Neural crest cell (in vitro differentiated cells): ENCODE results near the gene RAB11FIP3. TPM values are rescaled to one million over a fixed set of nuclear protein-coding genes. Genes with fewer than 3 reads are reported as not detected.

ENCODE experiments used
- DNase-seq: peaks from one replicate; pipeline ENCODE4 v3.0.0; 2021; ENCODE audit warnings: low read depth, mixed read lengths, low spot score
- H3K27ac Mint-ChIP-seq: one replicate; pipeline ENCODE4 v1.8.0; 2021; ENCODE audit warnings: mild to moderate bottlenecking, mixed read lengths; ENCODE audit not compliant: unreplicated experiment
- H3K27me3 Mint-ChIP-seq: 2 replicates; pipeline ENCODE4 v1.8.0; 2021; ENCODE audit warnings: low read depth, mild to moderate bottlenecking, mixed read lengths
- H3K36me3 Mint-ChIP-seq: 2 replicates; pipeline ENCODE4 v1.8.0; 2021; ENCODE audit warnings: low read depth, mild to moderate bottlenecking, mixed read lengths
- H3K4me1 Mint-ChIP-seq: 2 replicates; pipeline ENCODE4 v1.8.0; 2021; ENCODE audit warnings: mixed read lengths
- H3K4me3 Mint-ChIP-seq: one replicate; pipeline ENCODE4 v1.8.0; 2021; ENCODE audit warnings: mild to moderate bottlenecking, mixed read lengths
- H3K9me3 Mint-ChIP-seq: 2 replicates; pipeline ENCODE4 v1.8.0; 2021; ENCODE audit warnings: mixed read lengths
- CTCF ChIP-seq: fragments of 200-600 bp; sonication (generic); conservative IDR thresholded peaks from 2 replicates; pipeline ENCODE4 v1.5.0; 2021; ENCODE audit warnings: antibody characterized with exemption, mild to moderate bottlenecking
- total RNA-seq: library from RNA; stranded (reverse); gene quantifications from 2 replicates; pipeline ENCODE4 v1.2.1, GENCODE V29; 2021

Gene RAB11FIP3
- total RNA-seq, 1 donor from 2014 or later: 72.2 TPM

GRCh38 chr16:397135-397661 lies 28.3 kb upstream of the RAB11FIP3 start, which contains the start of gene NME4:
Gene NME4, plus strand, starts transcription at chr16:397199. Its CDS starts 24 bp downstream, at chr16:397223.
- Mint-ChIP-seq H3K9me3 (no peaks in the 10 kb centered on the region), H3K4me3 (peak within 1 kb of the TSS; percentile 96), H3K27me3 (peaks cover 6% of the 10 kb centered on the region), H3K36me3 (no peaks in the 10 kb centered on the region), H3K27ac (peak within 1 kb of the TSS; percentile 98), H3K4me1 (peaks cover 21% of the 10 kb centered on the region)
- TF ChIP-seq CTCF: no peak
- DNase-seq: peak; percentile 41

DNA sequence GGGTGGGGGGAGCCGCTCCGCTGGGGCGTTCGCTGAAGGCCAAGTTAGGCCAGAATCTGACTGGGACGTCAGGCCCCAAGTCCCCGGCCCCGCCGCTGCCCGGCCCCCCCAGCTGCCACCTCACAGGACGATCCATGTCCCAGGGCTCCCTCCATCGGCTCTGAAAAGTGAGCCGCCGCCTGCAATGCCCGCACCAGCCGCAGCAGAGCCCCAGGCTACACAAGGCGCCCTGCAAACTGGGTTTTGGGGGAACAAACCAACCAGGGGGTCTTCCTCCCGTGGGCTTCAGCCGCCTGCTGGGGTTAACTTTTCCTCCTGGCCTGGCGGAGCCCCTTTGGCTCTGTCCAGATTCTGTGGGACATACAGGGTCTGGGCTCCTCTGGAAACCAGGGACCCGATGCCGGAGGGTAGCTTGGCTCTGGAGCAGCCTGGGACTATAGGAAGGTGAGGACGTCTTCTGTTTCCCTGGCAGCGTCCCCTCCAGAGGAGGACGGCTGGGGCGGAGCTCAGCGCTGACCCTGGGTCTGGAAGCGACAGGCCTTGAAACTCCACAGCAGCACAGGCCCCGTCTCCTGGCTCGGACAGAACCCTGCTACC lies 27.6 kb upstream of the RAB11FIP3 start:
- H3K36me3 Mint-ChIP-seq: no peaks in the 10 kb centered on the region
- H3K4me3 Mint-ChIP-seq: peak overlapping the region; percentile 86
- peak; percentile 73 for DNase-seq
- peaks cover 6% of the 10 kb centered on the region for H3K27me3 Mint-ChIP-seq
- peak overlapping the region; percentile 50 for H3K27ac Mint-ChIP-seq
- H3K4me1 Mint-ChIP-seq: peaks cover 21% of the 10 kb centered on the region
- H3K9me3 Mint-ChIP-seq: no peaks in the 10 kb centered on the region
- TF ChIP-seq CTCF: peak; percentile 58

DNA sequence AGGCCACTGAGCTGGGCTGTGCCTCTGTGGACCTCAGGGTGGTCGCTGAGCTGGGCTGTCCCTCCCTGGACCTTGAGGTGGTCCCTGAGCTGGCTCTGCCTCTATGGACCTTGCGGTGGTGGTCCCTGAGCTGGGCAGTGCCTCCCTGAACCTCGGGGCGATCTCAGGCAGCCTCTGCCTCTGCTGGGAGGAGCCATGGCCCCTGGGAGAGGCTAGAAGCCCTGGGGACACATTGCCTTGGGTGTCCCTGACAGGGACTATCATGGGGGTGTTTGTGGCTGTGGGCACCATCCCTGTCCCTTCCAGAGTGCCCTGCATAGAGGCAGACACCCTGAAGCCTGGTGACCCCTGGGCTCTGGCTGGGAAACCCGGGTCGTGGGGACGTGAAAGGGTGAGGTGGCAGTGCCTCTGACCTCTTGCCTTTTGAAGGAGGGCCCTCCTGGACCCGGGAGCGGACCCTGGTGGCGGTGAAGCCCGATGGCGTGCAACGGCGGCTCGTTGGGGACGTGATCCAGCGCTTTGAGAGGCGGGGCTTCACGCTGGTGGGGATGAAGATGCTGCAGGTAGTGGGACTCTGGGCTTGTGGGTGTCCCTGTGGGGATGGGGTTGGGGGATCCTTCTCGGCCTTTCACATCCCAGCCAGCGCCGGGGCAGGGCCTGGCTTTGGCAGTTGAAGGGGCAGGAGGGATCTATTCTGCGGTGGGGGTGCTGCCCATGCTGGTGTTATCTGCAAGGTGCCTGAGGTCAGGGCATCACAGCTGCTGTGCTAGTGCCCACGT lies 26.7 kb upstream of the RAB11FIP3 start:
- DNase-seq: no peak
- H3K9me3 Mint-ChIP-seq: no peaks in the 10 kb centered on the region
- H3K4me1 Mint-ChIP-seq: peaks cover 21% of the 10 kb centered on the region
- H3K27me3 Mint-ChIP-seq: peaks cover 6% of the 10 kb centered on the region
- H3K36me3 Mint-ChIP-seq: no peaks in the 10 kb centered on the region
- peak overlapping the region; percentile 50 for H3K27ac Mint-ChIP-seq
- no peak for TF ChIP-seq CTCF
- H3K4me3 Mint-ChIP-seq: peak overlapping the region; percentile 86

DNA sequence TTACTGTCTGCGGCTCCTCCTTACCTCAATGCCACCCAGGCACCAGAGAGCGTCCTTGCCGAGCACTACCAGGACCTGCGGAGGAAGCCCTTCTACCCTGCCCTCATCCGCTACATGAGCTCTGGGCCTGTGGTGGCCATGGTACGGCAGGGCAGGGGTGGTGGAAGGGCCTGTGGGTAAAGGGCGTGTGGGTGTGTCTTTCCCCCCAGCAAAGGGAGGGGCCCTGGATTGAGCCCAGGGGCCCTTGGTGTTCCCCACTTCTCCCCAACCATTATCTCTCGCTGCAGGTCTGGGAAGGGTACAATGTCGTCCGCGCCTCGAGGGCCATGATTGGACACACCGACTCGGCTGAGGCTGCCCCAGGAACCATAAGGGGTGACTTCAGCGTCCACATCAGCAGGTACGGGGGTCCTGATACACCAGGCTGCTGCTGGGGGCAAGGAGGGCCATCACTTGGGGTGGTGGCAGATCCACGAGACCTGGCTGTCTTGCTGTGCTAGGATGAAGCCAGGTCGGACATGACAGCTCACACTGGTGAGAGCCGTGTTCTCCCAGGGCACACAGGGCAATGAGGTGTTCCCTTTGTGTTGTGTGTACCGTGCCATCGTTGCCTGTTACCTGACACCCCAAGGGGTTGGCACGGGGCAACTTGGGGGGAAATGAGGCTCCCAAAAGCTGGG lies 26.0 kb upstream of the RAB11FIP3 start:
- DNase-seq: no peak
- peaks cover 6% of the 10 kb centered on the region for H3K27me3 Mint-ChIP-seq
- peaks cover 21% of the 10 kb centered on the region for H3K4me1 Mint-ChIP-seq
- TF ChIP-seq CTCF: no peak
- peak overlapping the region; percentile 86 for H3K4me3 Mint-ChIP-seq
- no peaks in the 10 kb centered on the region for H3K9me3 Mint-ChIP-seq
- H3K36me3 Mint-ChIP-seq: no peaks in the 10 kb centered on the region
- peak overlapping the region; percentile 43 for H3K27ac Mint-ChIP-seq

DNA sequence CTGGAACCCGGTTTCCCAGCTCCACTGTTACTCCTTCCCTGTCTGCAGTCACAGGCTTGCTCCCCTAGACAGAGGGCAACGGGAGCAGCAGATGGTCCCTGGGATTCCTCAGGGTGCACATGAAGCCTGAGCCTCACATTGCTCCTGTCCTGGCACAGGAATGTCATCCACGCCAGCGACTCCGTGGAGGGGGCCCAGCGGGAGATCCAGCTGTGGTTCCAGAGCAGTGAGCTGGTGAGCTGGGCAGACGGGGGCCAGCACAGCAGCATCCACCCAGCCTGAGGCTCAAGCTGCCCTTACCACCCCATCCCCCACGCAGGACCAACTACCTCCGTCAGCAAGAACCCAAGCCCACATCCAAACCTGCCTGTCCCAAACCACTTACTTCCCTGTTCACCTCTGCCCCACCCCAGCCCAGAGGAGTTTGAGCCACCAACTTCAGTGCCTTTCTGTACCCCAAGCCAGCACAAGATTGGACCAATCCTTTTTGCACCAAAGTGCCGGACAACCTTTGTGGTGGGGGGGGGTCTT lies 25.3 kb upstream of the RAB11FIP3 start:
- no peak overlapping the region for H3K27ac Mint-ChIP-seq
- H3K4me1 Mint-ChIP-seq: peaks cover 21% of the 10 kb centered on the region
- H3K4me3 Mint-ChIP-seq: peak overlapping the region; percentile 86
- TF ChIP-seq CTCF: no peak
- no peak for DNase-seq
- H3K27me3 Mint-ChIP-seq: peaks cover 6% of the 10 kb centered on the region
- H3K9me3 Mint-ChIP-seq: no peaks in the 10 kb centered on the region
- no peaks in the 10 kb centered on the region for H3K36me3 Mint-ChIP-seq
